Prostate gland (tissue), 2 donors: ENCODE data around the gene CASP9.

Source experiments
- CTCF ChIP-seq, 4 experiments: fragments of 200-600 bp in 2 of 4; fragments of 450-650 bp in 2 of 4; sonication (generic) in 2 of 4; IDR thresholded peaks; 1 replicate in 3 of 4; 2 replicates in 1 of 4; pipeline ENCODE4 v1.5.1; 2016 to 2019; ENCODE audit warnings: antibody characterized with exemption in 4 of 4, mild to moderate bottlenecking in 2 of 4, moderate library complexity in 2 of 4
- POLR2A ChIP-seq: fragments of 450-650 bp; IDR thresholded peaks from one replicate; pipeline ENCODE4 v1.6.1; 2016; ENCODE audit warnings: antibody characterized with exemption, mild to moderate bottlenecking
- POLR2AphosphoS5 ChIP-seq: sonication (generic); formaldehyde crosslinking; IDR thresholded peaks from one replicate; pipeline ENCODE4 v1.6.1; 2017; ENCODE audit warnings: antibody characterized with exemption

DNA sequence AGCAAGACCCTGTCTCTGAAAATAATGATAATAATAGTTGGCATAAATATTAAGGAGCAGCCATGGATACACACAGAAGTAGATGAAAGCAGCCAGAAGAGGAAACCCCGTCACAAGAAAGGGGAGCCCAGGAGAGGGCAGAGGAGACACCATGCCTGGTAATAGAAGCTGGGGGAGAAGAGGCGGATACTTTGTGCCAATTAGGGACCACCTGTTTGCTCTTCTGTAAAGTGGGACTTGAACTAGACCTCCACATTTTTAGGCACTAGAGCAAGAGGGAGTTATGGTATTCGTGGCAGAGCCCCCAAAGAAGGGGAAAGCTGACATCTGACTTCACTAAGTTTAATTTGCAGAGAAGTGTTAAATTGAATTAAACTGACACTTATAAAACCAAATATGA, 35.6 kb downstream of the CASP9 start:
- TF ChIP-seq CTCF (IDR thresholded peaks at IDR 0.05) (no peak), POLR2A (no peak), POLR2AphosphoS5 (no peak)
